ENCODE measurements around the gene UBE3B. TPM values are rescaled to one million over a fixed set of nuclear protein-coding genes. Genes with fewer than 3 reads are reported as not detected.

UBE3B gene
- total RNA-seq, 4 donors from 2014 or later = 14.7 to 64.2 (median 30.7) TPM

- TF ChIP-seq POLR2A (IDR thresholded peaks at IDR 0.05) (no peak), CTCF (IDR thresholded peaks at IDR 0.05) (no peak)
- no peak for DNase-seq
- Histone ChIP-seq H3K4me3 (no peak overlapping the region), H3K36me3 (no peaks in the 10 kb centered on the region), H3K27ac (no peak overlapping the region), H3K9me3 (no peaks in the 10 kb centered on the region), H3K4me1 (no peaks in the 10 kb centered on the region), H3K27me3 (no peaks in the 10 kb centered on the region)
- intact Hi-C loops (cut with DNase I; ENCODE audit: low total_unique reads) = no loop called here
Observed at GRCh38 chr12:109548258-109548657, 70.8 kb downstream of the UBE3B start.

GRCh38 chr12:109549613-109550270, 72.3 kb downstream of the UBE3B start:
- intact Hi-C loops (cut with DNase I; ENCODE audit: low total_unique reads) = no loop called here
- no peaks in the 10 kb centered on the region for H3K36me3 ChIP-seq
- DNase-seq = no peak
- no peaks in the 10 kb centered on the region for H3K4me1 ChIP-seq
- no peak overlapping the region for H3K4me3 ChIP-seq
- no peaks in the 10 kb centered on the region for H3K27me3 ChIP-seq
- no peak overlapping the region for H3K27ac ChIP-seq
- no peaks in the 10 kb centered on the region for H3K9me3 ChIP-seq
- TF ChIP-seq CTCF (IDR thresholded peaks at IDR 0.05) (no peak), POLR2A (IDR thresholded peaks at IDR 0.05) (no peak)

GRCh38 chr12:109550281-109550680, 72.8 kb downstream of the UBE3B start:
- Histone ChIP-seq H3K27me3 (no peaks in the 10 kb centered on the region), H3K4me1 (no peaks in the 10 kb centered on the region), H3K27ac (no peak overlapping the region), H3K9me3 (no peaks in the 10 kb centered on the region), H3K36me3 (no peaks in the 10 kb centered on the region), H3K4me3 (no peak overlapping the region)
- DNase-seq = no peak
- intact Hi-C loops (cut with DNase I; ENCODE audit: low total_unique reads) = no loop called here
- TF ChIP-seq POLR2A (IDR thresholded peaks at IDR 0.05) (no peak), CTCF (IDR thresholded peaks at IDR 0.05) (no peak)

GRCh38 chr12:109551108-109551507, 73.7 kb downstream of the UBE3B start:
- Histone ChIP-seq H3K9me3 (no peaks in the 10 kb centered on the region), H3K27ac (no peak overlapping the region), H3K27me3 (no peaks in the 10 kb centered on the region), H3K4me3 (no peak overlapping the region), H3K4me1 (no peaks in the 10 kb centered on the region), H3K36me3 (no peaks in the 10 kb centered on the region)
- intact Hi-C loops (cut with DNase I; ENCODE audit: low total_unique reads) = no loop called here
- DNase-seq = no peak
- TF ChIP-seq POLR2A (IDR thresholded peaks at IDR 0.05) (no peak), CTCF (IDR thresholded peaks at IDR 0.05) (no peak)

GRCh38 chr12:109552971-109553370, 75.5 kb downstream of the UBE3B start:
- no peaks in the 10 kb centered on the region for H3K36me3 ChIP-seq
- H3K27me3 ChIP-seq = no peaks in the 10 kb centered on the region
- intact Hi-C loops (cut with DNase I; ENCODE audit: low total_unique reads) = no loop called here
- no peaks in the 10 kb centered on the region for H3K4me1 ChIP-seq
- no peak overlapping the region for H3K27ac ChIP-seq
- no peak overlapping the region for H3K4me3 ChIP-seq
- H3K9me3 ChIP-seq = no peaks in the 10 kb centered on the region
- TF ChIP-seq CTCF (IDR thresholded peaks at IDR 0.05) (no peak), POLR2A (IDR thresholded peaks at IDR 0.05) (no peak)
- no peak for DNase-seq
